Uterus (tissue), 4 donors: ENCODE measurements around the gene HUNK. TPM values are rescaled to one million over a fixed set of nuclear protein-coding genes. Genes with fewer than 3 reads are reported as not detected.

Experiments used
- DNase-seq, 2 donors: peaks; one replicate each; pipeline ENCODE4 v3.0.0-alpha.2; 2019 to 2020
- H3K27ac ChIP-seq, 2 donors: fragments of 200-600 bp; sonication (generic); 1 replicate in 1 of 2; 2 replicates in 1 of 2; pipeline ENCODE4 v1.5.1; 2016 to 2018
- H3K27me3 ChIP-seq, 2 donors: fragments of 200-600 bp; sonication (generic); one replicate each; pipeline ENCODE4 v1.5.1; 2018 to 2019; ENCODE audit warnings: control low read depth in 1 of 2
- H3K36me3 ChIP-seq, 2 donors: fragments of 200-600 bp; sonication (generic); one replicate each; pipeline ENCODE4 v1.5.1; 2019; ENCODE audit warnings: control low read depth in 1 of 2
- H3K4me1 ChIP-seq, 2 donors: fragments of 200-600 bp; sonication (generic); one replicate each; pipeline ENCODE4 v1.5.1; 2018 to 2019; ENCODE audit warnings: control low read depth in 1 of 2
- H3K4me3 ChIP-seq, 2 donors: fragments of 200-600 bp; sonication (generic); 1 replicate in 1 of 2; 2 replicates in 1 of 2; pipeline ENCODE4 v1.5.1; 2018 to 2019; ENCODE audit warnings: mild to moderate bottlenecking in 1 of 2
- H3K9me3 ChIP-seq, 2 donors: fragments of 200-600 bp; sonication (generic); one replicate each; pipeline ENCODE4 v1.5.1; 2019; ENCODE audit warnings: control low read depth in 1 of 2
- POLR2A ChIP-seq, 2 donors: fragments of 450-650 bp; IDR thresholded peaks; one replicate each; pipeline ENCODE4 v1.6.1; 2016; ENCODE audit warnings: antibody characterized with exemption in 2 of 2, mild to moderate bottlenecking in 1 of 2, moderate library complexity in 1 of 2
- intact Hi-C: fragments of 100-400 bp; cut with DNase I; formaldehyde crosslinking; loops from one replicate; pipeline ENCODE4 v1.15.1; 2023; ENCODE audit warnings: low total_unique reads
- total RNA-seq, 4 donors: library from RNA; depleted of rRNA in 3 of 4; stranded (reverse); fragments of >200 nt in 3 of 4; gene quantifications; one replicate each; pipeline versions ENCODE4 v1.1.0 to v1.2.4, GENCODE V29; 2014 to 2023
- TF ChIP-seq, protein P1 (sequence below), 4 experiments: fragments of 200-600 bp in 2 of 4; fragments of 450-650 bp in 2 of 4; sonication (generic) in 2 of 4; IDR thresholded peaks; one replicate each; pipeline ENCODE4 v1.5.1; 2016 to 2019; ENCODE audit warnings: antibody characterized with exemption in 4 of 4, mild to moderate bottlenecking in 2 of 4, moderate library complexity in 1 of 4
- donor health status: DM: yes; HTN: yes; CAD: no.

The HUNK gene
- total RNA-seq, 4 donors from 2014 or later = 1.5 to 8.8 (median 4.6) TPM

DNA sequence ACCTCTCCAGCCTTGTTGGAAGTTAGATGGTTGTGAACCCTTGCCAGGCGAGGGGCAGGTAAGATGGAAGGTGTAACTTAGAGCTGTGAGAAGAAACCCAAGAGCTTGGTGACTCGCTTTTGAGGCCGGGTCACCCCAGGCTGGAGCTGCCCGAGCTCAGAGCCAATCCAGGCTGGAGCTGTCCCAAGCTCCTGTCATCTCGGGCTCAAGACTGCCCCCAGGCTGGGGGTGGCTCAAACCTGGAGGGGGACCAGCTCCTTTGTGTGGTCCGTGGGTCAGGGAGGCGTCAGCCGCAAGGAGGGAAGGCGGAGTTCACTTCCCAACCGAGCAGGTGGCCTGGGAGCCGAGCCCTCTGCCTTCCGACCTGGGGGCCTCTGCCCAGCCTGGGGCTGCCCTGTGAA, 2.0 kb downstream of the HUNK start:
- DNase-seq = peak in 1 of 2 donors; percentile 19

DNA sequence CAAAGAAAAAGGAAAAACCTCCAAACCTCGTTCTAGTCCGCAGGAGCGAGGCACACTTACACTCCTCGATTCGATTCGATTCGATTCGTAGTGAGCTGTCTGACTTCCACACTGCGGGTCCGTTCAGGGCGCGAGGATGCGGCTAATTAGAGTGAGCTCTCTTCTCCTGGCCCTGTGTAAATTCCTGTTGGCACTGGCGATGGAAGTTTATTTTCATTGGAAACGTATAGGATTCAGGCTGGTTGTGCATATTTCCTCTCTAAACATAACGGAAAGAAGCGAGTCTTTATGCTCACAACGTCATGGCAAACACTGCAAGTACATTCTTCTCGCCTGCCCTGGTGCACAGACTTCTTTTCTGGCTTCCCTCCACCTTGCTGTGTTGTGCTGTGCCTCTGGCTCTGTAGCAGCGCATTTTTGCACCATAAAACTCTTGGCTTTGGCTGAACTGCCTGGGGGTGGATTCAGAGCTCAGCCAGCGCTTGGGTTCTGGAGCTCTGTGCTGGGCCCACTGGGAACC, 2.7 kb downstream of the HUNK start:
- no peak for DNase-seq
- Histone ChIP-seq H3K27me3 (no peaks in the 10 kb centered on the region), H3K27ac (peak overlapping the region in 1 of 2 donors; percentile 82), H3K36me3 (no peaks in the 10 kb centered on the region), H3K4me1 (peaks cover 0 to 6% of the 10 kb centered on the region in 2 donors), H3K4me3 (peak overlapping the region in 1 of 2 donors; percentile 72), H3K9me3 (no peaks in the 10 kb centered on the region)
- intact Hi-C loops = no loop called here
- no peak for TF ChIP-seq POLR2A (IDR thresholded peaks at IDR 0.05)
- TF ChIP-seq, protein P1, sequence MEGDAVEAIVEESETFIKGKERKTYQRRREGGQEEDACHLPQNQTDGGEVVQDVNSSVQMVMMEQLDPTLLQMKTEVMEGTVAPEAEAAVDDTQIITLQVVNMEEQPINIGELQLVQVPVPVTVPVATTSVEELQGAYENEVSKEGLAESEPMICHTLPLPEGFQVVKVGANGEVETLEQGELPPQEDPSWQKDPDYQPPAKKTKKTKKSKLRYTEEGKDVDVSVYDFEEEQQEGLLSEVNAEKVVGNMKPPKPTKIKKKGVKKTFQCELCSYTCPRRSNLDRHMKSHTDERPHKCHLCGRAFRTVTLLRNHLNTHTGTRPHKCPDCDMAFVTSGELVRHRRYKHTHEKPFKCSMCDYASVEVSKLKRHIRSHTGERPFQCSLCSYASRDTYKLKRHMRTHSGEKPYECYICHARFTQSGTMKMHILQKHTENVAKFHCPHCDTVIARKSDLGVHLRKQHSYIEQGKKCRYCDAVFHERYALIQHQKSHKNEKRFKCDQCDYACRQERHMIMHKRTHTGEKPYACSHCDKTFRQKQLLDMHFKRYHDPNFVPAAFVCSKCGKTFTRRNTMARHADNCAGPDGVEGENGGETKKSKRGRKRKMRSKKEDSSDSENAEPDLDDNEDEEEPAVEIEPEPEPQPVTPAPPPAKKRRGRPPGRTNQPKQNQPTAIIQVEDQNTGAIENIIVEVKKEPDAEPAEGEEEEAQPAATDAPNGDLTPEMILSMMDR (IDR thresholded peaks at IDR 0.05) = no peak

More for the DNA sequence above, 2.0 kb downstream of the HUNK start:
- TF ChIP-seq, protein P1 (IDR thresholded peaks at IDR 0.05) = no peak
- TF ChIP-seq POLR2A (IDR thresholded peaks at IDR 0.05) = no peak
- Histone ChIP-seq H3K4me1 (peaks cover 0 to 6% of the 10 kb centered on the region in 2 donors), H3K27ac (peak overlapping the region; percentile 63 to 82), H3K27me3 (no peaks in the 10 kb centered on the region), H3K9me3 (no peaks in the 10 kb centered on the region), H3K36me3 (no peaks in the 10 kb centered on the region), H3K4me3 (peak overlapping the region; percentile 52 to 72)
- intact Hi-C loops = no loop called here

DNA sequence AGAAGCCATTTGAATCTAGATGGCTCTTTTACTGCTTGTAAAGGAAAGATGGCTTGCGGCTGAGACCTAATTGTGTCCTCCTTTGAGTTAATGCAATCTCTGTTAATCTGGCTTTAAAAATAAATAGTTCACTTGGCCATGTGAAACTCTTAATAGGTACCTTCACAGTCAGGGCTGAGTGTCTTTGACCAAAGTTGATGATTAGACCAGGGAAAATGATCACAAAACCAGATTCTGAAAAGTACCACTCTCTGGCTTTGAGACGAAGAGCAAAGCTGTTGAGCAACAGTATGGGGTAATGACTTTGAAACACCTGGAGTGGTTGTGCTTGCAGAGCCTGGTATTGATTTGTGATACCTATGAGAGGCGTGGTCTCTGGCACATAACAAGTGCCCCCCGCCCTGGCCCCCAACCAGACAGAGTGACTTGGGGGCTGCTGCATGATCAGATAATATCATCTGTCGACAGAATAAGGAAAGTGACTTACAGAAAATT, 4.7 kb downstream of the HUNK start:
- no peak for DNase-seq
- H3K4me3 ChIP-seq = no peak overlapping the region
- TF ChIP-seq, protein P1 (IDR thresholded peaks at IDR 0.05) = no peak
- no peak for TF ChIP-seq POLR2A (IDR thresholded peaks at IDR 0.05)
- no peaks in the 10 kb centered on the region for H3K27me3 ChIP-seq
- H3K36me3 ChIP-seq = no peaks in the 10 kb centered on the region
- intact Hi-C loops = no loop called here
- H3K9me3 ChIP-seq = no peaks in the 10 kb centered on the region
- peak overlapping the region in 1 of 2 donors; percentile 64 for H3K27ac ChIP-seq
- peaks cover under 1 to 6% of the 10 kb centered on the region in 2 donors for H3K4me1 ChIP-seq

DNA sequence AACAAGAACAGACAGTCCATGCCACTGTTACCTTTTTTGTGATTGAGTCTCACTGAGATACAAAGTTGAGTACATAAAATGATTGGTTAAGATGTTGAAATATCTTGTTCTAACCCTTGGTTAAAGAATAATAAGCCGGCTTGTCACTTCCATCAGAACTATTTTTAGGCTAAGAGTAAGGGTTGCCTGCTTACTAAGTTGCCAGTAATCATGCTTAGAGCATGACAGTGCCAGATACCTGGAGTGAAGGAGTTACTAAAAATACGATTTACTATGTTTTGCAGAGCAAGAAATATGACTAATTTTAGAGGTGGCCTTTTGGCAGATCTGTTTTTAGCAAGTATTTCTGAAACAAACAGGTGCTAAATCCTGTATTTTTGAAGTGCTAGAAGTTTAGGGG, 6.0 kb downstream of the HUNK start:
- H3K4me3 ChIP-seq = no peak overlapping the region
- no peaks in the 10 kb centered on the region for H3K36me3 ChIP-seq
- no peak for DNase-seq
- no peak for TF ChIP-seq POLR2A (IDR thresholded peaks at IDR 0.05)
- TF ChIP-seq, protein P1 (IDR thresholded peaks at IDR 0.05) = no peak
- peak overlapping the region; percentile 63 to 64 for H3K27ac ChIP-seq
- H3K4me1 ChIP-seq = peaks cover 5 to 8% of the 10 kb centered on the region in 2 donors
- intact Hi-C loops = no loop called here
- H3K9me3 ChIP-seq = no peaks in the 10 kb centered on the region
- H3K27me3 ChIP-seq = no peaks in the 10 kb centered on the region

DNA sequence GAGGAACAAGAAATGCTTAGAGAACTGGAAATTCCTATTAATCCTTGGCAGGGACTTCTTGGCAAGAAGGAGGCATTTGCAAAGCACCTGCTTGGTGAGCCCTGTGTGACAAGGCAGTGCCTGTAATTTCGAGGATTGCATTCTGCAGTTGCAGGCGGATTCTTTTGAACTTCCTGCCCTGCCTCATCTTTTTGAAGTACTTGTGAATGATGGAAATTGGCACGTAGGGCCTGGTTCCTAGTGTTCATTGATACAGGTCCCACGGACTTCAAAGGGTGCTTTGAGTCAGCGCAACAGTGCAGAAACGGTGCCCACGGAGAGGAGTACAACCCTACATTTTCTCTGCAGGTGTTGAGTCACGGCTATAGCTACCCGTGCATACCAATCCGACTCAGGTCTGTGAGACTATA, 6.4 kb downstream of the HUNK start:
- no peaks in the 10 kb centered on the region for H3K27me3 ChIP-seq
- DNase-seq = no peak
- intact Hi-C loops = no loop called here
- H3K9me3 ChIP-seq = no peaks in the 10 kb centered on the region
- no peaks in the 10 kb centered on the region for H3K36me3 ChIP-seq
- TF ChIP-seq, protein P1 (IDR thresholded peaks at IDR 0.05) = no peak
- TF ChIP-seq POLR2A (IDR thresholded peaks at IDR 0.05) = no peak
- H3K4me3 ChIP-seq = no peak overlapping the region
- peaks cover under 1 to 8% of the 10 kb centered on the region in 2 donors for H3K4me1 ChIP-seq
- peak overlapping the region; percentile 37 to 64 for H3K27ac ChIP-seq
